HCT116 (cell line): ENCODE results near the gene GDE1. TPM values are rescaled to one million over a fixed set of nuclear protein-coding genes. Genes with fewer than 3 reads are reported as not detected.

Experiments
- ATAC-seq: fragments of 200-7000 bp; cut with Tn5 transposase; 2 replicates; pipeline ENCODE4 v1.9.1; 2020; ENCODE audit warnings: mild to moderate bottlenecking, moderate library complexity
- BruUV-seq: library from RNA; stranded (reverse); fragments of 400-500 nt; replicated peaks from 2 replicates; lab custom pipeline; 2021; lab: Mats Ljungman, UMichigan
- CTCF ChIA-PET: fragments of 300-600 bp; sonication (Branson Sonifier 250); formaldehyde crosslinking; loops from one replicate; lab custom pipeline; 2021; ENCODE audit warnings: antibody characterized with exemption; lab: Charles Lee
- POLR2A ChIA-PET: fragments of 300-600, 350-600 bp; sonication (Branson Sonifier 250); formaldehyde crosslinking; loops from one replicate; lab custom pipeline; 2021; ENCODE audit warnings: antibody characterized with exemption; lab: Charles Lee
- RAD21 ChIA-PET, 2 experiments: fragments of 300-600 bp; sonication (Branson Sonifier 250); formaldehyde crosslinking; loops; one replicate each; lab custom pipeline; 2023; ENCODE audit warnings: low total read pairs in 2 of 2; ENCODE audit not compliant: uncharacterized antibody in 2 of 2, unreplicated experiment in 2 of 2, low non-redundant PET in 1 of 2; lab: Charles Lee
- DNase-seq: peaks from one replicate; pipeline ENCODE4 v3.0.0-alpha.2; 2010; ENCODE audit warnings: low read depth, low spot score
- H2AFZ ChIP-seq: fragments of 200-600 bp; shearing (Covaris generic), sonication (generic); 2 replicates; pipeline ENCODE4 v1.6.1; 2017; ENCODE audit warnings: low read depth, mixed run types, mixed read lengths, antibody characterized with exemption, low read length; ENCODE audit not compliant: poor library complexity, severe bottlenecking
- H3K27ac ChIP-seq: 2 replicates; pipeline ENCODE4 v1.5.1; 2012; ENCODE audit warnings: low read depth, low read length
- H3K27me3 ChIP-seq: fragments of 200-600 bp; sonication (generic); 2 replicates; pipeline ENCODE4 v1.6.1; 2016; ENCODE audit warnings: mixed run types, low read length, mixed read lengths; ENCODE audit not compliant: insufficient read depth
- H3K36me3 ChIP-seq, 2 experiments: fragments of 200-500 bp in 1 of 2; fragments of 200-600 bp in 1 of 2; sonication (Bioruptor generic) in 1 of 2; sonication (generic) in 1 of 2; 2 replicates each; pipeline versions ENCODE4 v1.5.1 to v1.6.1; 2014 to 2016; ENCODE audit warnings: low read length in 2 of 2, inconsistent platforms in 1 of 2, mixed read lengths in 1 of 2, mixed run types in 1 of 2; ENCODE audit not compliant: insufficient read depth in 2 of 2, control insufficient read depth in 1 of 2
- H3K4me1 ChIP-seq, 2 experiments: fragments of 200-600 bp in 1 of 2; sonication (generic) in 1 of 2; 2 replicates each; pipeline versions ENCODE4 v1.5.1 to v1.6.1; 2012 to 2017; ENCODE audit warnings: low read length in 2 of 2, inconsistent platforms in 1 of 2, mild to moderate bottlenecking in 1 of 2, mixed read lengths in 1 of 2, mixed run types in 1 of 2, moderate library complexity in 1 of 2; ENCODE audit not compliant: insufficient read depth in 2 of 2, control insufficient read depth in 1 of 2
- H3K4me2 ChIP-seq: fragments of 200-600 bp; sonication (generic); 2 replicates; pipeline ENCODE4 v1.6.1; 2017; ENCODE audit warnings: mixed run types, low read length, mixed read lengths
- H3K4me3 ChIP-seq, 2 experiments: fragments of 200-600 bp in 1 of 2; sonication (generic) in 1 of 2; replicated peaks in 1 of 2; 2 replicates each; pipeline ENCODE4 v1.5.1; 2011 to 2016; ENCODE audit warnings: low read length in 2 of 2, control low read depth in 1 of 2, low read depth in 1 of 2, mild to moderate bottlenecking in 1 of 2, mixed read lengths in 1 of 2, mixed run types in 1 of 2
- H3K79me2 ChIP-seq: fragments of 200-600 bp; sonication (generic); 2 replicates; pipeline ENCODE4 v1.6.1; 2017; ENCODE audit warnings: mild to moderate bottlenecking, mixed run types, low read length, moderate library complexity, mixed read lengths; ENCODE audit not compliant: insufficient read depth
- H3K9ac ChIP-seq: fragments of 200-600 bp; sonication (generic); 2 replicates; pipeline ENCODE4 v1.6.1; 2016; ENCODE audit warnings: low read length, mixed read lengths
- H3K9me2 ChIP-seq: fragments of 200-600 bp; sonication (generic), shearing (Covaris generic); 2 replicates; pipeline ENCODE4 v1.6.1; 2017; ENCODE audit warnings: mixed run types, mild to moderate bottlenecking, moderate library complexity; ENCODE audit not compliant: insufficient read depth
- H3K9me3 ChIP-seq, 2 experiments: fragments of 200-500 bp in 1 of 2; fragments of 200-600 bp in 1 of 2; sonication (Bioruptor generic) in 1 of 2; sonication (generic) in 1 of 2; 2 replicates each; pipeline ENCODE4 v1.6.1; 2014 to 2017; ENCODE audit warnings: low read length in 2 of 2, mixed read lengths in 2 of 2, inconsistent platforms in 1 of 2, low read depth in 1 of 2, mild to moderate bottlenecking in 1 of 2, mixed run types in 1 of 2, moderate library complexity in 1 of 2; ENCODE audit not compliant: control insufficient read depth in 1 of 2, insufficient read depth in 1 of 2
- H4K20me1 ChIP-seq: fragments of 200-600 bp; sonication (generic), shearing (Covaris generic); 2 replicates; pipeline ENCODE4 v1.6.1; 2017; ENCODE audit warnings: mixed run types, mild to moderate bottlenecking, moderate library complexity; ENCODE audit not compliant: insufficient read depth
- CBX3 ChIP-seq: IDR thresholded peaks from 2 replicates; pipeline ENCODE4 v1.6.1; 2012; ENCODE audit warnings: low read depth
- CEBPB ChIP-seq: IDR thresholded peaks from 2 replicates; pipeline ENCODE4 v1.6.1; 2012; ENCODE audit warnings: low read depth
- EGR1 ChIP-seq: IDR thresholded peaks from 2 replicates; pipeline ENCODE4 v1.6.1; 2012; ENCODE audit warnings: low read depth
- ELF1 ChIP-seq: IDR thresholded peaks from 2 replicates; pipeline ENCODE4 v1.6.1; 2012; ENCODE audit warnings: low read depth, borderline replicate concordance
- EZH2phosphoT487 ChIP-seq: fragments of 200-600 bp; IDR thresholded peaks from 2 replicates; pipeline ENCODE4 v1.6.1; 2018; ENCODE audit warnings: antibody characterized with exemption, borderline replicate concordance
- FOSL1 ChIP-seq: IDR thresholded peaks from 2 replicates; pipeline ENCODE4 v1.6.1; 2012; ENCODE audit warnings: low read depth
- JUND ChIP-seq: IDR thresholded peaks from 2 replicates; pipeline ENCODE4 v1.6.1; 2012
- POLR2A ChIP-seq: IDR thresholded peaks from 2 replicates; pipeline ENCODE4 v1.7.0; 2011; ENCODE audit warnings: borderline replicate concordance; ENCODE audit not compliant: insufficient read depth, insufficient read length; ENCODE audit errors: extremely low read depth
- RAD21 ChIP-seq: IDR thresholded peaks from 2 replicates; pipeline ENCODE4 v1.6.1; 2012; ENCODE audit warnings: low read depth, mild to moderate bottlenecking
- SIN3A ChIP-seq: IDR thresholded peaks from 2 replicates; pipeline ENCODE4 v1.6.1; 2012; ENCODE audit warnings: low read depth
- SP1 ChIP-seq: IDR thresholded peaks from 2 replicates; pipeline ENCODE4 v1.6.1; 2012; ENCODE audit warnings: low read depth
- TCF7L2 ChIP-seq: IDR thresholded peaks from 2 replicates; pipeline ENCODE4 v1.7.0; 2011; ENCODE audit warnings: borderline replicate concordance, inconsistent platforms; ENCODE audit not compliant: insufficient read depth, insufficient read length; ENCODE audit errors: extremely low read depth
- YY1 ChIP-seq: IDR thresholded peaks from 2 replicates; pipeline ENCODE4 v1.6.1; 2011; ENCODE audit warnings: low read length, low read depth, moderate library complexity, mild to moderate bottlenecking; ENCODE audit not compliant: insufficient replicate concordance; ENCODE audit errors: extremely low read depth
- ZFX ChIP-seq: fragments of 450-650 bp; IDR thresholded peaks from 2 replicates; pipeline ENCODE4 v1.6.1; 2017
- ZNF274 ChIP-seq: fragments of 200-500 bp; sonication (Bioruptor generic); IDR thresholded peaks from 2 replicates; pipeline ENCODE4 v1.6.1; 2014; ENCODE audit warnings: mild to moderate bottlenecking, low read depth, low read length, inconsistent platforms
- intact Hi-C: fragments of 100-400 bp; cut with micrococcal nuclease; formaldehyde crosslinking; loops from 2 replicates; pipeline ENCODE4 v1.10.0; 2022
- total RNA-seq: library from RNA; stranded (reverse); gene quantifications from one replicate; pipeline ENCODE4 v1.2.1, GENCODE V29; 2021; ENCODE audit not compliant: unreplicated experiment
- TF ChIP-seq, protein P1 (sequence below): IDR thresholded peaks from 2 replicates; pipeline ENCODE4 v1.6.1; 2011; ENCODE audit warnings: mild to moderate bottlenecking, low read length, moderate library complexity; ENCODE audit not compliant: insufficient replicate concordance; ENCODE audit errors: extremely low read depth
- TF ChIP-seq, protein P2 (sequence below): IDR thresholded peaks from 2 replicates; pipeline ENCODE4 v1.6.1; 2012; ENCODE audit warnings: low read depth
- TF ChIP-seq, protein P3 (sequence below): IDR thresholded peaks from 2 replicates; pipeline ENCODE4 v1.6.1; 2012
- TF ChIP-seq, protein P4 (sequence below): IDR thresholded peaks from 2 replicates; pipeline ENCODE4 v1.6.1; 2012

GDE1 gene
- total RNA-seq, 1 experiment from 2014 or later = 47.1 TPM

DNA sequence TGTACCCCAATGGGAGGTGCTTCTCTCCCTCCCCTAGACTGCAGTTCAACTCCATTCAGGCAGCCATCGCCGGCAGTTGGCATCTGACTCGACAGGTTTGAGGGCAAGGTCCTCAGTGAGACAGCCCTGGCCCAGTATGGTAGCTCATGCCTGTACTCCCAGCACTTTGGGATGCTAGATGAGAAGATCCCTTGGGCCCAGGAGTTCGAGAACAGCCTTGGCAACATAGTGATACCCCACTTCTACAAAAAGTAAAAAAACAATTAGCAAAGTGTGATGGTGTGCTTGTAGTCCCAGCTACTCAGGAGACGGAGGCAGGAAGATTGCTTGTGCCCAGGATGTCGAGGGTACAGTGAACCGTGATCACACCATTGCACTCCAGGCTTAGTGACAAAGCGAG, 45.7 kb upstream of the GDE1 start (continued):
- TF ChIP-seq ELF1 = no peak

DNA sequence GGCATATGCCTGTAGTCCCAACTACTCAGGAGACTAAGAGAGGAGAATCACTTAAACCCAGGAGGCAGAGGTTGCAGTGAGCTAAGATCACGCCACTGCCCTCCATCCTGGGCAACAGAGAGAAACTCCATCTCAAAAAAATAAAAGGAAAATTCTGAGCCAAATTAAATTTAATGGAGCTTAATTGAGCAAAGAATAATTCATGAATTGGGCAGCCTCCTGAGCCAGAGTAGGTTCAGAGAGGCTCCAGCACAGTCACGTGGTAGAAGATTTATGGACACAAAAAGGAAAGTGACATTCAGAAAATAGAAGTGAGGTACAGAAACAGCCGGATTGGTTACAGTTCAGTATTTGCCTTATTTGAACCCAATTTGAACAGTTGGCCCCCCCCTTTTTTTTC, 44.5 kb upstream of the GDE1 start:
- Histone ChIP-seq H4K20me1 (no peaks in the 10 kb centered on the region), H3K4me1 (no peaks in the 10 kb centered on the region), H3K36me3 (no peaks in the 10 kb centered on the region), H2AFZ (no peak overlapping the region), H3K4me2 (no peak overlapping the region), H3K9ac (no peak overlapping the region), H3K27me3 (no peaks in the 10 kb centered on the region), H3K9me3 (no peaks in the 10 kb centered on the region), H3K4me3 (no peak overlapping the region), H3K27ac (no peak overlapping the region), H3K79me2 (no peaks in the 10 kb centered on the region), H3K9me2 (no peaks in the 10 kb centered on the region)
- no peak for TF ChIP-seq POLR2A
- no peak for TF ChIP-seq FOSL1
- no peak for TF ChIP-seq SP1
- TF ChIP-seq ELF1 = no peak
- no peak for TF ChIP-seq CBX3
- TF ChIP-seq ZFX = no peak
- TF ChIP-seq, protein P1, sequence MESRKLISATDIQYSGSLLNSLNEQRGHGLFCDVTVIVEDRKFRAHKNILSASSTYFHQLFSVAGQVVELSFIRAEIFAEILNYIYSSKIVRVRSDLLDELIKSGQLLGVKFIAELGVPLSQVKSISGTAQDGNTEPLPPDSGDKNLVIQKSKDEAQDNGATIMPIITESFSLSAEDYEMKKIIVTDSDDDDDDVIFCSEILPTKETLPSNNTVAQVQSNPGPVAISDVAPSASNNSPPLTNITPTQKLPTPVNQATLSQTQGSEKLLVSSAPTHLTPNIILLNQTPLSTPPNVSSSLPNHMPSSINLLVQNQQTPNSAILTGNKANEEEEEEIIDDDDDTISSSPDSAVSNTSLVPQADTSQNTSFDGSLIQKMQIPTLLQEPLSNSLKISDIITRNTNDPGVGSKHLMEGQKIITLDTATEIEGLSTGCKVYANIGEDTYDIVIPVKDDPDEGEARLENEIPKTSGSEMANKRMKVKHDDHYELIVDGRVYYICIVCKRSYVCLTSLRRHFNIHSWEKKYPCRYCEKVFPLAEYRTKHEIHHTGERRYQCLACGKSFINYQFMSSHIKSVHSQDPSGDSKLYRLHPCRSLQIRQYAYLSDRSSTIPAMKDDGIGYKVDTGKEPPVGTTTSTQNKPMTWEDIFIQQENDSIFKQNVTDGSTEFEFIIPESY = no peak
- TF ChIP-seq CEBPB = no peak
- TF ChIP-seq SIN3A = no peak
- TF ChIP-seq, protein P2, sequence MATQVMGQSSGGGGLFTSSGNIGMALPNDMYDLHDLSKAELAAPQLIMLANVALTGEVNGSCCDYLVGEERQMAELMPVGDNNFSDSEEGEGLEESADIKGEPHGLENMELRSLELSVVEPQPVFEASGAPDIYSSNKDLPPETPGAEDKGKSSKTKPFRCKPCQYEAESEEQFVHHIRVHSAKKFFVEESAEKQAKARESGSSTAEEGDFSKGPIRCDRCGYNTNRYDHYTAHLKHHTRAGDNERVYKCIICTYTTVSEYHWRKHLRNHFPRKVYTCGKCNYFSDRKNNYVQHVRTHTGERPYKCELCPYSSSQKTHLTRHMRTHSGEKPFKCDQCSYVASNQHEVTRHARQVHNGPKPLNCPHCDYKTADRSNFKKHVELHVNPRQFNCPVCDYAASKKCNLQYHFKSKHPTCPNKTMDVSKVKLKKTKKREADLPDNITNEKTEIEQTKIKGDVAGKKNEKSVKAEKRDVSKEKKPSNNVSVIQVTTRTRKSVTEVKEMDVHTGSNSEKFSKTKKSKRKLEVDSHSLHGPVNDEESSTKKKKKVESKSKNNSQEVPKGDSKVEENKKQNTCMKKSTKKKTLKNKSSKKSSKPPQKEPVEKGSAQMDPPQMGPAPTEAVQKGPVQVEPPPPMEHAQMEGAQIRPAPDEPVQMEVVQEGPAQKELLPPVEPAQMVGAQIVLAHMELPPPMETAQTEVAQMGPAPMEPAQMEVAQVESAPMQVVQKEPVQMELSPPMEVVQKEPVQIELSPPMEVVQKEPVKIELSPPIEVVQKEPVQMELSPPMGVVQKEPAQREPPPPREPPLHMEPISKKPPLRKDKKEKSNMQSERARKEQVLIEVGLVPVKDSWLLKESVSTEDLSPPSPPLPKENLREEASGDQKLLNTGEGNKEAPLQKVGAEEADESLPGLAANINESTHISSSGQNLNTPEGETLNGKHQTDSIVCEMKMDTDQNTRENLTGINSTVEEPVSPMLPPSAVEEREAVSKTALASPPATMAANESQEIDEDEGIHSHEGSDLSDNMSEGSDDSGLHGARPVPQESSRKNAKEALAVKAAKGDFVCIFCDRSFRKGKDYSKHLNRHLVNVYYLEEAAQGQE = no peak
- TF ChIP-seq EZH2phosphoT487 = no peak
- TF ChIP-seq RAD21 = no peak
- no peak for TF ChIP-seq TCF7L2
- TF ChIP-seq JUND = no peak
- no peak for TF ChIP-seq ZNF274
- TF ChIP-seq, protein P3, sequence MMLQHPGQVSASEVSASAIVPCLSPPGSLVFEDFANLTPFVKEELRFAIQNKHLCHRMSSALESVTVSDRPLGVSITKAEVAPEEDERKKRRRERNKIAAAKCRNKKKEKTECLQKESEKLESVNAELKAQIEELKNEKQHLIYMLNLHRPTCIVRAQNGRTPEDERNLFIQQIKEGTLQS = no peak
- TF ChIP-seq EGR1 = no peak
- TF ChIP-seq, protein P4, sequence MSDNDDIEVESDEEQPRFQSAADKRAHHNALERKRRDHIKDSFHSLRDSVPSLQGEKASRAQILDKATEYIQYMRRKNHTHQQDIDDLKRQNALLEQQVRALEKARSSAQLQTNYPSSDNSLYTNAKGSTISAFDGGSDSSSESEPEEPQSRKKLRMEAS = no peak
- TF ChIP-seq YY1 = no peak
- no peak for DNase-seq
- intact Hi-C loops = no loop called here
- POLR2A ChIA-PET = no interaction called here
- RAD21 ChIA-PET = no interaction called here
- CTCF ChIA-PET = interaction anchor here (1.0 to 1.2 kb wide), 2 partner anchors 11 to 17 kb away, joined by 3 to 7 read pairs; partner anchors contain the start of gene VPS35L
- BruUV-seq = no TSS peak
- no peak for ATAC-seq
